Thoracic aorta (tissue), 2 donors: ENCODE measurements around the gene STXBP3. TPM values are rescaled to one million over a fixed set of nuclear protein-coding genes. Genes with fewer than 3 reads are reported as not detected.
A peak's percentile ranks its signal among the peaks of the same experiment; 100 is the strongest.

Experiments used
- ATAC-seq: fragments of 150-250 bp; one replicate; pipeline ENCODE4 v1.8.0; 2017; ENCODE audit warnings: low read depth; ENCODE audit not compliant: insufficient number of reproducible peaks, low FRiP score
- DNase-seq: peaks from one replicate; pipeline ENCODE4 v3.0.0-alpha.2; 2020; ENCODE audit warnings: low spot score
- H3K27ac ChIP-seq, 2 donors: fragments of 200-600 bp; sonication (generic); 1 replicate in 1 of 2; 2 replicates in 1 of 2; pipeline ENCODE4 v1.5.1; 2016; ENCODE audit warnings: mild to moderate bottlenecking in 2 of 2, moderate library complexity in 2 of 2
- H3K27me3 ChIP-seq: fragments of 200-600 bp; sonication (generic); replicated peaks from 2 replicates; pipeline ENCODE4 v1.6.0; 2016; ENCODE audit warnings: mild to moderate bottlenecking; ENCODE audit not compliant: insufficient read depth
- H3K36me3 ChIP-seq: fragments of 200-600 bp; sonication (generic); one replicate; pipeline ENCODE4 v1.5.1; 2016
- H3K4me1 ChIP-seq, 2 donors: fragments of 200-600 bp; sonication (generic); 1 replicate in 1 of 2; 2 replicates in 1 of 2; pipeline versions ENCODE4 v1.5.1 to v1.6.0; 2016; ENCODE audit warnings: low read depth in 2 of 2, mild to moderate bottlenecking in 1 of 2; ENCODE audit not compliant: control insufficient read depth in 1 of 2
- H3K4me3 ChIP-seq: fragments of 200-600 bp; sonication (generic); 2 replicates; pipeline ENCODE4 v1.5.1; 2016; ENCODE audit warnings: mild to moderate bottlenecking
- H3K9me3 ChIP-seq: fragments of 200-600 bp; sonication (generic); 2 replicates; pipeline ENCODE4 v1.5.1; 2016
- total RNA-seq, 2 donors: library from RNA; depleted of rRNA; stranded (reverse); fragments of >200 nt; gene quantifications; one replicate each; pipeline versions ENCODE4 v1.1.0 to v1.2.3, GENCODE V29; 2016
- TF ChIP-seq, protein P1 (sequence below): fragments of 200-600 bp; sonication (generic); IDR thresholded peaks from one replicate; pipeline ENCODE4 v1.5.1; 2019; ENCODE audit warnings: antibody characterized with exemption

Gene STXBP3
- total RNA-seq, 2 donors from 2014 or later = 70.8 to 142 TPM

DNA sequence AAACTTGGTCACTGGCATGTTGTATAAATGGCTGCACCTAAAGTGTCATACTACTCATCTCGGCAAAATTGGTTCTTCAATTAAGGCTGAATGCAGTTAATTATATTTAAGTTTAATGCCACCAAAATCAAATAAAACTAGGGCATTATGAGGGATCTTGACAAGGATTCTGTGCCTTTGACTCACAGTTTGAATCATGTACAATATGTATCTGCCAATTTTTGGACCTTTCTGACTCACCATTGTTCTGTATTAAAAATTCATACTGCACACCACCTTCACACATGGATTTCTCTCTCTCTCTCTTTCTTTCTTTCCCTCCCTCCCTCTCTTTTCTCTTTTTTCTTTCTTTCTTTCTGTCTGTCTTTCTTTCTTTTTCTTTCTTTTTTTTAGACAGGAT, 14.1 kb upstream of the STXBP3 start:
- Histone ChIP-seq H3K36me3 (no peaks in the 10 kb centered on the region), H3K9me3 (no peaks in the 10 kb centered on the region), H3K27me3 (no peaks in the 10 kb centered on the region), H3K27ac (no peak overlapping the region), H3K4me3 (no peak overlapping the region), H3K4me1 (no peaks in the 10 kb centered on the region)
- no peak for ATAC-seq
- TF ChIP-seq, protein P1, sequence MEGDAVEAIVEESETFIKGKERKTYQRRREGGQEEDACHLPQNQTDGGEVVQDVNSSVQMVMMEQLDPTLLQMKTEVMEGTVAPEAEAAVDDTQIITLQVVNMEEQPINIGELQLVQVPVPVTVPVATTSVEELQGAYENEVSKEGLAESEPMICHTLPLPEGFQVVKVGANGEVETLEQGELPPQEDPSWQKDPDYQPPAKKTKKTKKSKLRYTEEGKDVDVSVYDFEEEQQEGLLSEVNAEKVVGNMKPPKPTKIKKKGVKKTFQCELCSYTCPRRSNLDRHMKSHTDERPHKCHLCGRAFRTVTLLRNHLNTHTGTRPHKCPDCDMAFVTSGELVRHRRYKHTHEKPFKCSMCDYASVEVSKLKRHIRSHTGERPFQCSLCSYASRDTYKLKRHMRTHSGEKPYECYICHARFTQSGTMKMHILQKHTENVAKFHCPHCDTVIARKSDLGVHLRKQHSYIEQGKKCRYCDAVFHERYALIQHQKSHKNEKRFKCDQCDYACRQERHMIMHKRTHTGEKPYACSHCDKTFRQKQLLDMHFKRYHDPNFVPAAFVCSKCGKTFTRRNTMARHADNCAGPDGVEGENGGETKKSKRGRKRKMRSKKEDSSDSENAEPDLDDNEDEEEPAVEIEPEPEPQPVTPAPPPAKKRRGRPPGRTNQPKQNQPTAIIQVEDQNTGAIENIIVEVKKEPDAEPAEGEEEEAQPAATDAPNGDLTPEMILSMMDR = no peak
- DNase-seq = no peak

DNA sequence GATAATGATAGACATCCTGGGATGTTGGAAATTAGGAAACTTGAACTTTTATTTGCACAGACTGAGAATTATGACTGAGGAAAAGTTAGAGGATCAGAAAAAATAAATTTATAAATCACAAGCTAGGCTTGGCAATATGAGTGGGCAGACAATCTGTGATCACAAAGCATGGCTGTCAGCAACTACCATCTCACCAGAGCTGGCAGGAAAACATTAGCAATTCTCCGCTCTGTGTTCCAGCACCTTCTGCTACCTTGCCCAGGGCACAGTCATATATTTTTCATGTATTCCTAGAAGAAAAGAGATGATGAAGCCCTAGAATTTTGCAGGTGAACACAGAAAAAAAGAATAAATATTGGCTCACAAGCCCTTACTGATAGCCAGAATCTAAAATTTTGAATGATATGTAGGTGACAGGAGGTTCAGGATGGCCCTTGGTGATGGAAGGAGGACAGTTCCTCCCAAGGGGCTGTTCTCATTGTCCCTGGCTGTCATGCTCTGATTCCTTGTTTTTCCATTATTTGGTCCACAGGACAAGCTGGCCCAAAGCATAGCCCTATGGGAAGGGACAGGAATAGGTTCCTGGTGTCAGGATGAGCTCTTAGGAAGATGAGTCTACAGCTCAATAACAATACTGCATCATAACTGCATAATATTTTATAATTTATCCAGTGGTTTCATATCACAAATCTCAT, 12.2 kb upstream of the STXBP3 start:
- no peaks in the 10 kb centered on the region for H3K27me3 ChIP-seq
- no peak overlapping the region for H3K4me3 ChIP-seq
- TF ChIP-seq, protein P1 = no peak
- no peak for ATAC-seq
- no peaks in the 10 kb centered on the region for H3K36me3 ChIP-seq
- DNase-seq = no peak
- no peak overlapping the region for H3K27ac ChIP-seq
- no peaks in the 10 kb centered on the region for H3K4me1 ChIP-seq
- H3K9me3 ChIP-seq = no peaks in the 10 kb centered on the region

DNA sequence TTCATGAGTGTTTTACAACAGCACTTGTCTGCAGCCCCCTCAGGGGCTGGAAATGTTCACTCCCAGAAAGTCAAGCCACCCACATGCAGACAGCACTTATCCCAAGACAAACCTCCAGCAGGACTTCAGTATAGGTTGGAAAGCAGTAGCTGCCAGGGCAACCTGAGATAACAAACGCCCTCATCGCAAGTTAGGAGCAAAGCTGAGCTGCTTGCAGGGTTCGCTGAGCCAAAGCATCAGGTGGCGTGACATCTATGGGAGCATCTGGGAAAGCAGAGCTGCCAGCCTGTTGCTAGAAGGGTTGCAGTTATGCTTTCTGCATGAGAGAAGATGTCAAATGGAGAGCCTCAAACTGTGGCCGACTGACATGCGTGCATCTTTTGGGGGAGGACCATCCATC, 4.2 kb upstream of the STXBP3 start:
- no peak for ATAC-seq

DNA sequence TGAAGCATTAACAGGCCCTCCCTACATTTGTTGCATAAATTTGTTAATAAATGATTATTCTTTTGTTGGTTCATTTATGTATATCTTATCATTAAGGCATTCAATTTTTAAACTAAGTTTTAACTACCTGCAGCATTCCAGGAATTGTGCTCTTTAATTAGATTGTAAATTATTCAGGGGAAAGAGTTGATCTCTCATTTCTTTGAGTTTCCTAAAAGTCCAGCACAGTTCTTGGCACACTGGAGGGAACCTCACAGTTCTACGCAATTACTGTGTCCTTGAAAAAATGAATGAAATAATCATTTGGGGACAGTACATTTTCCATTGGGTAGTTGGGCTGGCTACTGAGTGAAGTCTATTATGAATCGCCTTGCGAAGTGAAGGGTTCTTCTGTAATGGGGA, 493 bp upstream of the STXBP3 start:
- Histone ChIP-seq H3K9me3 (no peaks in the 10 kb centered on the region), H3K4me1 (peaks cover 10 to 16% of the 10 kb centered on the region in 2 donors), H3K27ac (peak overlapping the region in 1 of 2 donors; percentile 97), H3K36me3 (no peaks in the 10 kb centered on the region), H3K27me3 (no peaks in the 10 kb centered on the region), H3K4me3 (peak overlapping the region; percentile 85)
- no peak for ATAC-seq
- TF ChIP-seq, protein P1 = no peak
- DNase-seq = no peak

More for the DNA sequence above, 4.2 kb upstream of the STXBP3 start:
- H3K4me3 ChIP-seq = no peak overlapping the region
- H3K9me3 ChIP-seq = no peaks in the 10 kb centered on the region
- no peaks in the 10 kb centered on the region for H3K27me3 ChIP-seq
- no peaks in the 10 kb centered on the region for H3K4me1 ChIP-seq
- DNase-seq = no peak
- no peaks in the 10 kb centered on the region for H3K36me3 ChIP-seq
- no peak overlapping the region for H3K27ac ChIP-seq
- TF ChIP-seq, protein P1 = no peak

DNA sequence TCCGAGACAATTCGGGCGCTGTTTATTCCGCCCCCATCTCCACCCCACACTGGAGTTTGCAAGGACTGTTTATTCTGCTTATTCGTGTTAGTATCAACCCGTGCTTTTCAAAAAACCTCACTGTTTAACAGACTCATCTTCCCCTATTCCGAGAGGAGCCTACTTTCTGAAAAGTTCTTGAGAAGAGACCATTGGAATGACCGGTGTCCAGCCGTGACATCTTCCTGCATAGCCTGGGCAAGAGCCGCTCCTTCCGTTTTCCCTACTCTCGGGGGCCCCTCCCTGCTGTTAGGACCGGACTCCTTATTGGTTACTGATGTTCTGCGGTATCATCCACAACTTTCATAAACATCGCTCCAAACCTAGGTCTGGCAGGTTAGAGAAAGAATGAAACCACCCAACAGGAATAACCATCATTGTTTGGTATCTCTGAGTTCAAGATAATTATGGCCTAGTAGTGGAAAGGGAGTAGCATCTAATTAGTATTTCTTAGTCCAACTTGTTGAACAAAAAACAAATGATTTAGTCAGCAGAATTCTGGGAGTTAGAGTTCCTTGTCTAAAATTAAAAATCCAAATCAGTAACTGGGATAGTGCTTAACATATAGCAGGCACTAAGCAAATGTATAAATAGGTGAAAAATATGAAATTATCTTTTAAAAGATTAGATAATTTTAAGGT, 837 bp downstream of the STXBP3 start:
- peaks cover 10 to 18% of the 10 kb centered on the region in 2 donors for H3K4me1 ChIP-seq
- ATAC-seq (no peak), DNase-seq (peak; percentile 59)
- H3K9me3 ChIP-seq = no peaks in the 10 kb centered on the region
- H3K36me3 ChIP-seq = no peaks in the 10 kb centered on the region
- TF ChIP-seq, protein P1 = no peak
- H3K27me3 ChIP-seq = no peaks in the 10 kb centered on the region
- peak overlapping the region; percentile 97 to 98 for H3K27ac ChIP-seq
- H3K4me3 ChIP-seq = peak overlapping the region; percentile 85
